ENCODE measurements around the gene ST6GALNAC6. TPM values are rescaled to one million over a fixed set of nuclear protein-coding genes. Genes with fewer than 3 reads are reported as not detected.

Gene ST6GALNAC6
- total RNA-seq, 1 donor = 44.0 TPM

DNA sequence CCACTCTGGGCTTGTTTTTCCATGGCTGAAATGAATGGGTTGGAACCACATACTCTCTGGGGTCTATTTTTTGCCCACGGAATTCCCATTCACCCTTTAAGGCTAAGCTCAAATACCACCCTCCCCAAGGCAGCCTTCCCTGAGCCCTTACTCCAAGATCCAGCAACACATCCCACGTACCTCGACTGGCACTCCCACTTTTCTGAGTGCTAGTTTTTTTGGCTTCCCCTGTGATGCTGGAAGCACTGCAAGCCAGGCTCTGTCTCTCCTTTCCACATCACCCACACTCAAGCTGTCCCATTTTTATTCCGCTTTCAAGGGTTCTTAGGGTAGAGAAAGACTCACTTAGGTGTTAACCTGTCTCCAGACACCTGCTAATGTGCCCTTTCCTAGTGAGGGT, 6.0 kb downstream of the ST6GALNAC6 start:
- H3K4me3 ChIP-seq (ENCODE audit: low read depth, low read length) = no peak overlapping the region
- DNase-seq (ENCODE audit: low read depth) = no peak
- TF ChIP-seq, protein P1, sequence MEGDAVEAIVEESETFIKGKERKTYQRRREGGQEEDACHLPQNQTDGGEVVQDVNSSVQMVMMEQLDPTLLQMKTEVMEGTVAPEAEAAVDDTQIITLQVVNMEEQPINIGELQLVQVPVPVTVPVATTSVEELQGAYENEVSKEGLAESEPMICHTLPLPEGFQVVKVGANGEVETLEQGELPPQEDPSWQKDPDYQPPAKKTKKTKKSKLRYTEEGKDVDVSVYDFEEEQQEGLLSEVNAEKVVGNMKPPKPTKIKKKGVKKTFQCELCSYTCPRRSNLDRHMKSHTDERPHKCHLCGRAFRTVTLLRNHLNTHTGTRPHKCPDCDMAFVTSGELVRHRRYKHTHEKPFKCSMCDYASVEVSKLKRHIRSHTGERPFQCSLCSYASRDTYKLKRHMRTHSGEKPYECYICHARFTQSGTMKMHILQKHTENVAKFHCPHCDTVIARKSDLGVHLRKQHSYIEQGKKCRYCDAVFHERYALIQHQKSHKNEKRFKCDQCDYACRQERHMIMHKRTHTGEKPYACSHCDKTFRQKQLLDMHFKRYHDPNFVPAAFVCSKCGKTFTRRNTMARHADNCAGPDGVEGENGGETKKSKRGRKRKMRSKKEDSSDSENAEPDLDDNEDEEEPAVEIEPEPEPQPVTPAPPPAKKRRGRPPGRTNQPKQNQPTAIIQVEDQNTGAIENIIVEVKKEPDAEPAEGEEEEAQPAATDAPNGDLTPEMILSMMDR (IDR thresholded peaks at IDR 0.05; ENCODE audit: insufficient read depth, low read depth, low read length) = no peak

DNA sequence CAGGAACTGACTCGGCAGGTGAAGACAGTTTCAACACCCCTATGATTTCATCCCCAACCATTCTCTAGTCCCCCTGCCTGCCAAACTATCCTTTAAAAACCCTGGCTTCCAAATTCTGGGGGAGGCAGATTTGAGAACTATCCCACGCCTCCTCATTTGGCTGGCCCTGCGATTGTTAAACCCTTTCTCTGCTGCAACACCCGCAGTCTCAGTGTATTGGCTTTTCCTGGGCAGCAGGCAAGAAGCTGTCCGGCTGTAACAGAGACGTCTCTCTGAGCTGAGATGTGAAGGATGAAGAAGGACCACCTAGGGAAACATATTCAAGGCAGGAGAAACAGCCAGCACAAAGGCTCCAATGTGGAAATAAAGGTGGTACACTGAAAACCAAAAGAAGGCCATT, 6.6 kb downstream of the ST6GALNAC6 start:
- TF ChIP-seq, protein P1 (IDR thresholded peaks at IDR 0.05; ENCODE audit: insufficient read depth, low read depth, low read length) = no peak
- H3K4me3 ChIP-seq (ENCODE audit: low read depth, low read length) = no peak overlapping the region
- DNase-seq (ENCODE audit: low read depth) = no peak

- no peak for DNase-seq (ENCODE audit: low read depth)
- H3K4me3 ChIP-seq (ENCODE audit: low read depth, low read length) = no peak overlapping the region
- TF ChIP-seq, protein P1 (IDR thresholded peaks at IDR 0.05; ENCODE audit: insufficient read depth, low read depth, low read length) = no peak
Measured at GRCh38 chr9:127890053-127890452, 9.3 kb downstream of the ST6GALNAC6 start.

GRCh38 chr9:127887792-127888191, 11.6 kb downstream of the ST6GALNAC6 start:
- DNase-seq (ENCODE audit: low read depth) = no peak
- TF ChIP-seq, protein P1 (IDR thresholded peaks at IDR 0.05; ENCODE audit: insufficient read depth, low read depth, low read length) = peak; percentile 29
- H3K4me3 ChIP-seq (ENCODE audit: low read depth, low read length) = no peak overlapping the region

DNA sequence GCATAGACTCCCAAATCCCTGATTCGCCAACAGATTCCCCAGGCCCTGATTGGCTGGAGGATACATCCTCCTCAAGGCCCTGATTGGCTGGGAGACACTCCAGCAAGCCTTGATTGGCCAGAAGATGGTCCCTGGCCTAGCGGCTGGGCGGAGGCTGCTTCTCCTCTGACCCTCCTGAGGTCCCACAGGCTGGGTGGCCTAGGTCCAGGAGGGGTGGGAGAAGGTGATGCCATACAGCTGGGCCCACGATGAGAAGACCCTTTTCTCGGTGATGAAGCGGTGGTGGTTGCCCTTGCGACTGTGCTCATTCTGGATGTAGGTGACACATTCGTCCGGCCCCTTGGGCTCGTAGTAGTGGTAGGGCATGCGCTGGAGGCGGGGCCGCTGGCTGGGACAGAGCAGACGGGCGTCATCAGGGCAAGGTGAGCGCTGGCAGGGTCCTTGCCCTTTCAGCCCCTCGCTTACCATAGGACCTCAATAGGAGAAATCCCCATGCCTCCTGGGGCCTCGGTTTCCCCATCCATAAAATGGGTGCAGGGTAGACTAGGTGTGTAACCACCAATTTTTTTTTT, 12.9 kb downstream of the ST6GALNAC6 start:
- no peak overlapping the region for H3K4me3 ChIP-seq (ENCODE audit: low read depth, low read length)
- TF ChIP-seq, protein P1 (IDR thresholded peaks at IDR 0.05; ENCODE audit: insufficient read depth, low read depth, low read length) = no peak
- no peak for DNase-seq (ENCODE audit: low read depth)

DNA sequence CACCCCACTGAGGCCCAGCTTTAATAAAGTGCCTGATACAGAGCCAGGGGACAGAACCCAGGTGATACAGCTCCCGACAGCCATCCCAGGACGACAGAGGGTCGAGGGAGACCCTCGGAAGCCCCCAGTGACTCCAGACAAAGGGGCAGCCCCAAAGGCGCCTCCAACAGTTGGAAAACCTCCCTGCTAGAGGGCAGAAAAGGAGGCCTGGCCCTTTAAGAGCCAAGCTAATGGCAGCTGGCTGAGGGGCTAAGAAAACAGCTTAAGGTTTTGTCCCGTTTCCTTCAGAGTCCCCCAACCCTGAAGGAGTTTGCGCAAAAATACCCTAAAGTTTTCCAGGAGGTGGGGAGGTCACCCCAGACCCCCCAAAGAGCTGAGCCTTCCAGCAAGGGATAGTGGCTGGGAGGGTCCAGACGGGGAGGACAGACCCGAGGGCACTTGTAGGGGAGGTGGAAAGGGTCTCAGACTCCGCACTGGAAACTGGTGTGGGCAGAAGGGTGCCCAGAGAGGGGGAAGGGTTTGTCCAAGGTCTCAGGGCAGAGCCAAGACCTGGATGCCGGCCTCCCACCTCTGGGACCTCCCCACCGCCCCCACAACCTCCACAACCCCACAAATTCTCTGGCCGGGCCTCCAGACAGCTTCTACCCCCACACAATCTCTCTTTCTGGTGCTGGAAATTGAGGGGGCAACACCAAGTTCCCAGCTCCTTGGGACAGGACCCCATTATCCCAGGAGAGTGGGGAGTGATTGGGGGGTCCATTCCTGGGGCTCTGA, 13.7 kb downstream of the ST6GALNAC6 start:
- TF ChIP-seq, protein P1 (IDR thresholded peaks at IDR 0.05; ENCODE audit: insufficient read depth, low read depth, low read length) = no peak
- no peak for DNase-seq (ENCODE audit: low read depth)
- no peak overlapping the region for H3K4me3 ChIP-seq (ENCODE audit: low read depth, low read length)
